ACC112 (cell line): Measurements from ENCODE around the gene TEX48.
A peak's percentile ranks its signal among the peaks of the same experiment; 100 is the strongest.

ENCODE experiments used
- H2AFZ ChIP-seq: fragments of 200-600 bp; sonication (generic); one replicate; pipeline ENCODE4 v1.6.0; 2017; ENCODE audit warnings: antibody characterized with exemption, low read length; ENCODE audit not compliant: unreplicated experiment
- H3K27ac ChIP-seq: fragments of 200-600 bp; sonication (generic); 2 replicates; pipeline ENCODE4 v1.5.1; 2014; ENCODE audit warnings: low read depth, mild to moderate bottlenecking, antibody characterized with exemption, low read length, moderate library complexity
- H3K27me3 ChIP-seq: fragments of 200-600 bp; sonication (generic); 2 replicates; pipeline ENCODE4 v1.6.1; 2014; ENCODE audit warnings: mild to moderate bottlenecking, antibody characterized with exemption, low read length, moderate library complexity, mixed read lengths; ENCODE audit not compliant: insufficient read depth
- H3K36me3 ChIP-seq: fragments of 200-600 bp; sonication (generic); 2 replicates; pipeline ENCODE4 v1.6.1; 2016; ENCODE audit warnings: mild to moderate bottlenecking, antibody characterized with exemption, low read length, moderate library complexity, mixed read lengths; ENCODE audit not compliant: insufficient read depth
- H3K4me1 ChIP-seq: fragments of 200-600 bp; sonication (generic); one replicate; pipeline ENCODE4 v1.6.1; 2016; ENCODE audit warnings: low read length, mixed read lengths; ENCODE audit not compliant: insufficient read depth, unreplicated experiment, control insufficient read depth
- H3K4me3 ChIP-seq: fragments of 200-600 bp; sonication (generic); 2 replicates; pipeline ENCODE4 v1.5.1; 2014; ENCODE audit warnings: mild to moderate bottlenecking, low read depth, low read length
- H3K79me2 ChIP-seq: fragments of 200-600 bp; sonication (generic); one replicate; pipeline ENCODE4 v1.6.0; 2016; ENCODE audit warnings: low read length; ENCODE audit not compliant: control insufficient read depth, unreplicated experiment, insufficient read depth

Gene TEX48

GRCh38 chr9:114621975-114622609, 59.9 kb downstream of the TEX48 start:
- Histone ChIP-seq H2AFZ (no peak overlapping the region), H3K36me3 (no peaks in the 10 kb centered on the region; the same call in 1 of the 2 replicates), H3K4me3 (no peak overlapping the region), H3K27me3 (no peaks in the 10 kb centered on the region), H3K27ac (no peak overlapping the region), H3K79me2 (no peaks in the 10 kb centered on the region), H3K4me1 (peaks cover 19% of the 10 kb centered on the region)

DNA sequence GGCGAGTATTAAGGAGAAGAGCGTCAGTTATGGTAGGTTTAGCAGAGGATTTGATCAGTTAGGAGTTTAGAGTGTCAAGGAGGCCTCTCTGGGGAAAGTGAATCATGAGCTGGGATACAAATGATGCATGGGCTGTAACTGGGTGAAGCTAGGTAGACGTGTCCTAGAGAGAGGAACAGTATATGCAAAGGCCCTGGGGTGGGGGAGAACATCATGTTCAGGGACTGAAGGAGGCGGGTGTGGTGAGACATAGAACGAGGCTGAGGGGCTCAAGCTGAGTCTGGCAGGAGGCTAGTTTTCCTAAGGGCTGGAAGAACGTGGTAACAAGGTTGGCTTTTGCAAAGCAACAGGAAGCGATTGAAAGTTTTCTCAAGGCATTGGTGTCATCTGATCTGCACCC, 60.4 kb downstream of the TEX48 start:
- Histone ChIP-seq H3K4me3 (no peak overlapping the region), H3K27me3 (no peaks in the 10 kb centered on the region), H3K4me1 (peaks cover 20% of the 10 kb centered on the region), H3K79me2 (no peaks in the 10 kb centered on the region), H2AFZ (no peak overlapping the region), H3K27ac (no peak overlapping the region), H3K36me3 (no peaks in the 10 kb centered on the region; the same call in 1 of the 2 replicates)

GRCh38 chr9:114619191-114619761, 62.7 kb downstream of the TEX48 start:
- peaks cover 20% of the 10 kb centered on the region for H3K4me1 ChIP-seq
- H3K4me3 ChIP-seq = no peak overlapping the region
- no peak overlapping the region for H2AFZ ChIP-seq
- H3K36me3 ChIP-seq = no peaks in the 10 kb centered on the region; the same call in 1 of the 2 replicates
- no peak overlapping the region for H3K27ac ChIP-seq
- no peaks in the 10 kb centered on the region for H3K79me2 ChIP-seq
- no peaks in the 10 kb centered on the region for H3K27me3 ChIP-seq

GRCh38 chr9:114616684-114617520, 65.1 kb downstream of the TEX48 start:
- no peaks in the 10 kb centered on the region; the same call in 1 of the 2 replicates for H3K36me3 ChIP-seq
- H3K79me2 ChIP-seq = peaks cover 17% of the 10 kb centered on the region
- H3K4me3 ChIP-seq = no peak overlapping the region
- H2AFZ ChIP-seq = peak overlapping the region; percentile 40
- no peaks in the 10 kb centered on the region for H3K27me3 ChIP-seq
- H3K27ac ChIP-seq = no peak overlapping the region; the same call in 1 of the 2 replicates
- H3K4me1 ChIP-seq = peaks cover 20% of the 10 kb centered on the region
